ENCODE results near the gene LAMA3.

Gene LAMA3

DNA sequence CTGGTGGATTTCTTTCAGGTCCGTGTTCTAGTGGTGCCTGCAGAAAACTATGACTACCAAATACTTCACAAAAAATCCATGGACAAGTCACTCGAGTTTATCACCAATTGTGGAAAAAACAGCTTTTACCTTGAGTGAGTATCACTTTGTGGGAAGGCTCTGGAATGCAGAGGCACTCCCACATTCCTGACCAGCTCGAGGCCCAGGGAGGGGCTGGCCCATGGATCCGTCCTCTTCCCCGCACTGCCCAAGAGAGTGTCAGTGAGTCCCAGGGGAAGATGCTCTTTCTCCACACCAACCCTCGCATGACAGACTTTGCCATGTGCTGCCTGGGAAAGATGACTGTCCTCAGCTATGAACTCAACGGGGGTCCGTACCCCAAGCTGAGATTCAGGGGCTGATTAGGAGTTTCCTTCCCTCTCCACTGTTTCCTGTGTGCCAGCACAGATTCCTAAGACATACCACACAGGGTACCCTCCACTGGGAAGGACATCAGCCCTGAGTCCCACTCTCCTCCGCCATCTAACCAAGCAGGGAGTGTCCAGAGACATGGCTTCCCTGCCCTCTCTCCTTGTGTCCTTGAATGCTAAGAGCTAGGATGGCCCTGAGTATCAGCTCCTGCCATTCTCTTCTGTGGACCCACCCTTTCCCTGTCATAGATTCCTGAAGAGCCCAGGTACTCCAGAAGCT, 155.9 kb downstream of the LAMA3 start:
- H3K79me2 ChIP-seq (ENCODE audit: insufficient read depth, low read length) = no peaks in the 10 kb centered on the region
- TF ChIP-seq EZH2phosphoT487 (IDR thresholded peaks at IDR 0.05; ENCODE audit: borderline replicate concordance) = no peak
- TF ChIP-seq, protein P1, sequence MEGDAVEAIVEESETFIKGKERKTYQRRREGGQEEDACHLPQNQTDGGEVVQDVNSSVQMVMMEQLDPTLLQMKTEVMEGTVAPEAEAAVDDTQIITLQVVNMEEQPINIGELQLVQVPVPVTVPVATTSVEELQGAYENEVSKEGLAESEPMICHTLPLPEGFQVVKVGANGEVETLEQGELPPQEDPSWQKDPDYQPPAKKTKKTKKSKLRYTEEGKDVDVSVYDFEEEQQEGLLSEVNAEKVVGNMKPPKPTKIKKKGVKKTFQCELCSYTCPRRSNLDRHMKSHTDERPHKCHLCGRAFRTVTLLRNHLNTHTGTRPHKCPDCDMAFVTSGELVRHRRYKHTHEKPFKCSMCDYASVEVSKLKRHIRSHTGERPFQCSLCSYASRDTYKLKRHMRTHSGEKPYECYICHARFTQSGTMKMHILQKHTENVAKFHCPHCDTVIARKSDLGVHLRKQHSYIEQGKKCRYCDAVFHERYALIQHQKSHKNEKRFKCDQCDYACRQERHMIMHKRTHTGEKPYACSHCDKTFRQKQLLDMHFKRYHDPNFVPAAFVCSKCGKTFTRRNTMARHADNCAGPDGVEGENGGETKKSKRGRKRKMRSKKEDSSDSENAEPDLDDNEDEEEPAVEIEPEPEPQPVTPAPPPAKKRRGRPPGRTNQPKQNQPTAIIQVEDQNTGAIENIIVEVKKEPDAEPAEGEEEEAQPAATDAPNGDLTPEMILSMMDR (conservative IDR thresholded peaks at IDR 0.05; ENCODE audit: low read length) = no peak
- H3K36me3 ChIP-seq (ENCODE audit: insufficient read depth, low read length) = no peaks in the 10 kb centered on the region
- no peak overlapping the region for H3K4me3 ChIP-seq (ENCODE audit: low read length, poor library complexity, severe bottlenecking)
- H3K9me3 ChIP-seq (ENCODE audit: insufficient read depth, low read depth, low read length) = no peaks in the 10 kb centered on the region
- H2AFZ ChIP-seq (ENCODE audit: low read length) = no peak overlapping the region
- no peak overlapping the region for H3K4me2 ChIP-seq (ENCODE audit: low read depth, low read length, poor library complexity, severe bottlenecking)
- H3K4me1 ChIP-seq (ENCODE audit: insufficient read depth, low read length, poor library complexity, severe bottlenecking) = peaks cover 12% of the 10 kb centered on the region
- H3K9ac ChIP-seq (ENCODE audit: low read depth, low read length, poor library complexity, severe bottlenecking) = no peak overlapping the region
- no peaks in the 10 kb centered on the region for H3K9me2 ChIP-seq (replicated peaks; ENCODE audit: low read depth, low read length)
- H3K27me3 ChIP-seq (ENCODE audit: insufficient read depth, low read length, poor library complexity, severe bottlenecking) = no peaks in the 10 kb centered on the region
- no peaks in the 10 kb centered on the region for H3F3A ChIP-seq (ENCODE audit: low read depth)
- H4K20me1 ChIP-seq (ENCODE audit: insufficient read depth, low read length, poor library complexity, severe bottlenecking) = no peaks in the 10 kb centered on the region

DNA sequence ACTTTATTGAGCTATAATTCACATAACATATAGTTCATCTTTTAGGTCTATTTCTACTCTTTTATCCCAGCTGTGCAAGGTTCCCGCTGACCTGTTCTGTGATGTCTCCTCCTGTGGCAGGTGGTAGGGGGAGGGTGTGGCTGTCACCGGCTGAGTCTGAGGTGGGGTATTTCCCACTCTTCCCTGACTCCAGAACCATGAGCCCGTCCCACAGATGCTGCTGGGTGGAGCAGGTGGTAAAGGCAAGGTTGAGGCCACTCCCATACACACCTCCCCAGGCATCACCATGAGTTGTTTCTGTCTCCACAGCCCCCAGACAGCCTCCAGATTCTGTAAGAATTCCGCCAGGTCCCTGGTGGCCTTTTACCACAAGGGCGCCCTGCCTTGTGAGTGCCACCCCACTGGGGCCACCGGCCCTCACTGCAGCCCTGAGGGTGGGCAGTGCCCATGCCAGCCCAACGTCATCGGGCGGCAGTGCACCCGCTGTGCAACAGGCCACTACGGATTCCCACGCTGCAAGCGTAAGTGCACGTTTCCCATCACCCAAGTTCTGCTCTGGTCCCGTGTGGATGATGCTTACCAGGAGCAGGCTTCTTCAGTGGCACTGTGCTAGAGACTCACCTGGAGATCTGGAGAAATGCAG, 156.9 kb downstream of the LAMA3 start:
- H3K9me2 ChIP-seq (replicated peaks; ENCODE audit: low read depth, low read length) = no peaks in the 10 kb centered on the region
- H3K36me3 ChIP-seq (ENCODE audit: insufficient read depth, low read length) = no peaks in the 10 kb centered on the region
- H3K27me3 ChIP-seq (ENCODE audit: insufficient read depth, low read length, poor library complexity, severe bottlenecking) = no peaks in the 10 kb centered on the region
- H4K20me1 ChIP-seq (ENCODE audit: insufficient read depth, low read length, poor library complexity, severe bottlenecking) = no peaks in the 10 kb centered on the region
- no peaks in the 10 kb centered on the region for H3K9me3 ChIP-seq (ENCODE audit: insufficient read depth, low read depth, low read length)
- H3K9ac ChIP-seq (ENCODE audit: low read depth, low read length, poor library complexity, severe bottlenecking) = no peak overlapping the region
- H3K4me3 ChIP-seq (ENCODE audit: low read length, poor library complexity, severe bottlenecking) = no peak overlapping the region
- H2AFZ ChIP-seq (ENCODE audit: low read length) = no peak overlapping the region
- H3K4me1 ChIP-seq (ENCODE audit: insufficient read depth, low read length, poor library complexity, severe bottlenecking) = peaks cover 12% of the 10 kb centered on the region
- no peak overlapping the region for H3K4me2 ChIP-seq (ENCODE audit: low read depth, low read length, poor library complexity, severe bottlenecking)
- no peaks in the 10 kb centered on the region for H3F3A ChIP-seq (ENCODE audit: low read depth)
- TF ChIP-seq, protein P1 (conservative IDR thresholded peaks at IDR 0.05; ENCODE audit: low read length) = no peak
- TF ChIP-seq EZH2phosphoT487 (IDR thresholded peaks at IDR 0.05; ENCODE audit: borderline replicate concordance) = no peak
- H3K79me2 ChIP-seq (ENCODE audit: insufficient read depth, low read length) = no peaks in the 10 kb centered on the region

DNA sequence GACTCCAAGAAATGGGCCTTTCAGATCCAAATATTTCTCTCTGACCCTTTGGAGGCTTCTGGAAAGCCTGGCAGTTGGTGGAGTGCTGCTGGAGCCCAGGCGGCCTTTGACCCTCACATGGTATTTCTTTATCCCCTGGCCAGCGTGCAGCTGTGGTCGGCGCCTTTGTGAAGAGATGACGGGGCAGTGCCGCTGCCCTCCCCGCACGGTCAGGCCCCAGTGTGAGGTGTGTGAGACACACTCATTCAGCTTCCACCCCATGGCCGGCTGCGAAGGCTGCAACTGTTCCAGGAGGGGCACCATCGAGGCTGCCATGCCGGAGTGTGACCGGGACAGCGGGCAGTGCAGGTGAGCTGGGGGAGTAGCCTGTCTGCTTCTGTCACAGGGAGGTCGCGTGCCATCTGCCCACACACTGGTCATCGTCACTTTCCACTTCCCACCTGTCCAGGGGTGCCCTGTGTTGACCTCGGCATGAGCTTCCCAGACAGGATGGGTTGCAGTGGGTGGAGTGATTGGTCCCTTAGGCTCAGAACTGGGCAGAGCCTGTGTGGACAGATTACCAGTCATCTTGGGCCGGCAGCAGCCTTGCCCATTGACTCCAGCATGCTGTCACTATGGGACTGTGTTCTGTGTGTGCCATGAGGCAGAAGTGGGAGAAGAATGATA, 158.2 kb downstream of the LAMA3 start:
- no peaks in the 10 kb centered on the region for H3F3A ChIP-seq (ENCODE audit: low read depth)
- TF ChIP-seq, protein P1 (conservative IDR thresholded peaks at IDR 0.05; ENCODE audit: low read length) = no peak
- no peak for TF ChIP-seq EZH2phosphoT487 (IDR thresholded peaks at IDR 0.05; ENCODE audit: borderline replicate concordance)
- H3K79me2 ChIP-seq (ENCODE audit: insufficient read depth, low read length) = no peaks in the 10 kb centered on the region
- H3K4me3 ChIP-seq (ENCODE audit: low read length, poor library complexity, severe bottlenecking) = no peak overlapping the region
- H4K20me1 ChIP-seq (ENCODE audit: insufficient read depth, low read length, poor library complexity, severe bottlenecking) = no peaks in the 10 kb centered on the region
- H3K9ac ChIP-seq (ENCODE audit: low read depth, low read length, poor library complexity, severe bottlenecking) = no peak overlapping the region
- no peaks in the 10 kb centered on the region for H3K27me3 ChIP-seq (ENCODE audit: insufficient read depth, low read length, poor library complexity, severe bottlenecking)
- no peaks in the 10 kb centered on the region for H3K36me3 ChIP-seq (ENCODE audit: insufficient read depth, low read length)
- H3K4me2 ChIP-seq (ENCODE audit: low read depth, low read length, poor library complexity, severe bottlenecking) = no peak overlapping the region
- H3K9me3 ChIP-seq (ENCODE audit: insufficient read depth, low read depth, low read length) = no peaks in the 10 kb centered on the region
- peaks cover 15% of the 10 kb centered on the region for H3K4me1 ChIP-seq (ENCODE audit: insufficient read depth, low read length, poor library complexity, severe bottlenecking)
- H3K9me2 ChIP-seq (replicated peaks; ENCODE audit: low read depth, low read length) = no peaks in the 10 kb centered on the region
- H2AFZ ChIP-seq (ENCODE audit: low read length) = no peak overlapping the region

Data from Loucy (cell line).